ENCODE results near the gene NSUN4. TPM values are rescaled to one million over a fixed set of nuclear protein-coding genes. Genes with fewer than 3 reads are reported as not detected.

The NSUN4 gene
- 10 to 100 TPM; 29.1 to 29.9 TPM for total RNA-seq

GRCh38 chr1:46340404-46341221, at the start of gene NSUN4:
Gene NSUN4 (plus strand): TSS chr1:46340807. CDS start chr1:46340827, 20 bp downstream.
- ChIA-PET POLR2A (interaction anchor here (0.6 to 2.0 kb wide), 4 partner anchors 8 to 94 kb away, joined by 4 to 15 read pairs (median 6); partner anchors contain the start of genes LRRC41, RAD54L and UQCRH), CTCF (interaction anchor here (0.6 to 4.1 kb wide), 12 partner anchors 7 to 210 kb away, joined by 3 to 19 read pairs (median 4); partner anchors contain the start of genes LRRC41, RAD54L and UQCRH)
- Mint-ChIP-seq H3K9me3 (no peaks in the 10 kb centered on the region), H3K36me3 (peaks cover 19% of the 10 kb centered on the region), H3K27me3 (no peaks in the 10 kb centered on the region), H3K4me3 (peak within 1 kb of the TSS; percentile 94), H3K4me1 (ENCODE audit: low read depth) (peaks cover 44% of the 10 kb centered on the region), H3K27ac (peak within 1 kb of the TSS; percentile 98)
- peak; percentile 93 for DNase-seq
- intact Hi-C loops (cut with micrococcal nuclease), result loop anchor here (1.0 to 10.0 kb wide), 4 partner anchors 8 to 264 kb away; partner anchors contain the start of genes LRRC41, MKNK1, RAD54L and UQCRH

GRCh38 chr1:46295306-46295705, 45.3 kb upstream of the NSUN4 start:
- Mint-ChIP-seq H3K27ac (no peak overlapping the region), H3K4me3 (no peak overlapping the region), H3K27me3 (no peaks in the 10 kb centered on the region), H3K9me3 (no peaks in the 10 kb centered on the region), H3K36me3 (peaks cover 27% of the 10 kb centered on the region), H3K4me1 (ENCODE audit: low read depth) (peaks cover under 1% of the 10 kb centered on the region)
- no peak for DNase-seq
- ChIA-PET POLR2A (no interaction called here), CTCF (interaction anchor here (1.2 to 1.4 kb wide), 2 partner anchors 10 to 45 kb away, joined by 3 read pairs; partner anchors contain the start of gene NSUN4)
- intact Hi-C loops (cut with micrococcal nuclease), result no loop called here

GRCh38 chr1:46298387-46298786, 42.2 kb upstream of the NSUN4 start:
- Mint-ChIP-seq H3K36me3 (peaks cover 30% of the 10 kb centered on the region), H3K4me1 (ENCODE audit: low read depth) (peaks cover 14% of the 10 kb centered on the region), H3K4me3 (no peak overlapping the region), H3K9me3 (no peaks in the 10 kb centered on the region), H3K27ac (no peak overlapping the region), H3K27me3 (no peaks in the 10 kb centered on the region)
- no peak for DNase-seq
- intact Hi-C loops (cut with micrococcal nuclease), result no loop called here
- ChIA-PET CTCF (interaction anchor here (1.2 kb wide), 1 partner anchor 50 kb away, joined by 4 read pairs; no protein-coding TSS in a partner anchor), POLR2A (no interaction called here)

GRCh38 chr1:46300673-46301405, 39.8 kb upstream of the NSUN4 start:
- peak overlapping the region; percentile 94 for H3K27ac Mint-ChIP-seq
- peaks cover 26% of the 10 kb centered on the region for H3K36me3 Mint-ChIP-seq
- no peaks in the 10 kb centered on the region for H3K27me3 Mint-ChIP-seq
- intact Hi-C loops (cut with micrococcal nuclease), result loop anchor here (10.0 kb wide), 1 partner anchor 616 kb away; the partner anchor contains the start of genes GPBP1L1 and TMEM69
- no peak for DNase-seq
- H3K4me1 Mint-ChIP-seq (ENCODE audit: low read depth), result peaks cover 25% of the 10 kb centered on the region
- H3K4me3 Mint-ChIP-seq, result peak overlapping the region; percentile 98
- no peaks in the 10 kb centered on the region for H3K9me3 Mint-ChIP-seq
- ChIA-PET CTCF (interaction anchor here (1.5 kb wide), 1 partner anchor 56 kb away, joined by 4 read pairs; no protein-coding TSS in a partner anchor), POLR2A (interaction anchor here (0.5 to 1.1 kb wide), 3 partner anchors 10 to 18 kb away, joined by 3 to 4 read pairs (median 3); no protein-coding TSS in a partner anchor)

- peaks cover 31% of the 10 kb centered on the region for H3K4me1 Mint-ChIP-seq (ENCODE audit: low read depth)
- peaks cover 25% of the 10 kb centered on the region for H3K36me3 Mint-ChIP-seq
- ChIA-PET CTCF (interaction anchor here (1.5 kb wide), 1 partner anchor 57 kb away, joined by 4 read pairs; no protein-coding TSS in a partner anchor), POLR2A (interaction anchor here (0.5 kb wide), 1 partner anchor 19 kb away, joined by 3 read pairs; no protein-coding TSS in a partner anchor)
- DNase-seq, result no peak
- H3K27ac Mint-ChIP-seq, result peak overlapping the region; percentile 94
- no peaks in the 10 kb centered on the region for H3K27me3 Mint-ChIP-seq
- H3K4me3 Mint-ChIP-seq, result peak overlapping the region; percentile 98
- intact Hi-C loops (cut with micrococcal nuclease), result loop anchor here (10.0 kb wide), 1 partner anchor 617 kb away; the partner anchor contains the start of genes GPBP1L1 and TMEM69
- H3K9me3 Mint-ChIP-seq, result no peaks in the 10 kb centered on the region
These were observed 39.2 kb upstream of the NSUN4 start for GRCh38 chr1:46301406-46301807.

GRCh38 chr1:46301808-46302640, 38.6 kb upstream of the NSUN4 start:
- peaks cover 35% of the 10 kb centered on the region for H3K4me1 Mint-ChIP-seq (ENCODE audit: low read depth)
- peak overlapping the region; percentile 98 for H3K4me3 Mint-ChIP-seq
- POLR2A ChIA-PET, result interaction anchor here (1.6 to 2.4 kb wide), 2 partner anchors 38 to 55 kb away, joined by 15 to 16 read pairs; partner anchors contain the start of genes NSUN4 and RAD54L
- H3K27me3 Mint-ChIP-seq, result no peaks in the 10 kb centered on the region
- peak; percentile 69 for DNase-seq
- CTCF ChIA-PET, result interaction anchor here (1.9 kb wide), 2 partner anchors 43 to 54 kb away, joined by 5 to 12 read pairs; partner anchors contain the start of gene RAD54L
- no peaks in the 10 kb centered on the region for H3K9me3 Mint-ChIP-seq
- H3K36me3 Mint-ChIP-seq, result peaks cover 20% of the 10 kb centered on the region
- peak overlapping the region; percentile 94 for H3K27ac Mint-ChIP-seq
- intact Hi-C loops (cut with micrococcal nuclease), result loop anchor here (10.0 kb wide), 1 partner anchor 617 kb away; the partner anchor contains the start of genes GPBP1L1 and TMEM69

- Mint-ChIP-seq H3K36me3 (peaks cover 15% of the 10 kb centered on the region), H3K4me1 (ENCODE audit: low read depth) (peaks cover 40% of the 10 kb centered on the region), H3K4me3 (peak overlapping the region; percentile 98), H3K27ac (peak overlapping the region; percentile 94), H3K9me3 (no peaks in the 10 kb centered on the region), H3K27me3 (no peaks in the 10 kb centered on the region)
- DNase-seq, result no peak
- CTCF ChIA-PET, result interaction anchor here (1.0 to 2.3 kb wide), 9 partner anchors 11 to 55 kb away, joined by 3 to 28 read pairs (median 5); partner anchors contain the start of genes NSUN4 and RAD54L
- intact Hi-C loops (cut with micrococcal nuclease), result loop anchor here (1.0 to 10.0 kb wide), 4 partner anchors 38 to 618 kb away; partner anchors contain the start of genes GPBP1L1, NSUN4, RAD54L and TMEM69
- POLR2A ChIA-PET, result interaction anchor here (0.8 to 2.4 kb wide), 6 partner anchors 8 to 616 kb away, joined by 3 to 16 read pairs (median 4); partner anchors contain the start of genes NSUN4 and RAD54L
These were observed 38.0 kb upstream of the NSUN4 start for GRCh38 chr1:46302641-46303037.

GRCh38 chr1:46303038-46303871, 37.4 kb upstream of the NSUN4 start, which contains the start of the genes LRRC41 and UQCRH:
Gene LRRC41 (minus strand): TSS chr1:46303616. CDS start chr1:46303322, 294 bp downstream.
Gene UQCRH (plus strand): TSS chr1:46303698. CDS start chr1:46303767, 69 bp downstream.
- Mint-ChIP-seq H3K27ac (peak within 1 kb of the TSS; percentile 94), H3K9me3 (no peaks in the 10 kb centered on the region), H3K27me3 (no peaks in the 10 kb centered on the region), H3K4me3 (peak within 1 kb of the TSS; percentile 98), H3K36me3 (peaks cover 11% of the 10 kb centered on the region), H3K4me1 (ENCODE audit: low read depth) (peaks cover 44% of the 10 kb centered on the region)
- ChIA-PET CTCF (interaction anchor here (0.9 to 2.3 kb wide), 11 partner anchors 12 to 80 kb away, joined by 3 to 28 read pairs (median 3); partner anchors contain the start of genes NSUN4 and RAD54L), POLR2A (interaction anchor here (0.6 to 2.4 kb wide), 8 partner anchors 9 to 616 kb away, joined by 3 to 16 read pairs (median 4); partner anchors contain the start of genes NSUN4 and RAD54L)
- intact Hi-C loops (cut with micrococcal nuclease), result loop anchor here (1.0 to 10.0 kb wide), 4 partner anchors 37 to 618 kb away; partner anchors contain the start of genes GPBP1L1, NSUN4, RAD54L and TMEM69
- DNase-seq, result peak; percentile 94

- Mint-ChIP-seq H3K27me3 (no peaks in the 10 kb centered on the region), H3K4me1 (ENCODE audit: low read depth) (peaks cover 44% of the 10 kb centered on the region), H3K9me3 (no peaks in the 10 kb centered on the region), H3K4me3 (peak overlapping the region; percentile 98), H3K36me3 (peaks cover 15% of the 10 kb centered on the region), H3K27ac (peak overlapping the region; percentile 94)
- CTCF ChIA-PET, result interaction anchor here (0.9 to 2.3 kb wide), 8 partner anchors 18 to 80 kb away, joined by 3 to 28 read pairs (median 6); partner anchors contain the start of genes NSUN4 and RAD54L
- POLR2A ChIA-PET, result interaction anchor here (0.6 to 2.4 kb wide), 6 partner anchors 18 to 278 kb away, joined by 3 to 16 read pairs (median 4); partner anchors contain the start of genes NSUN4 and RAD54L
- intact Hi-C loops (cut with micrococcal nuclease), result loop anchor here (1.0 to 10.0 kb wide), 4 partner anchors 36 to 619 kb away; partner anchors contain the start of genes GPBP1L1, NSUN4, RAD54L and TMEM69
- no peak for DNase-seq
These were observed 36.7 kb upstream of the NSUN4 start for GRCh38 chr1:46303872-46304326.
